Breast epithelium (tissue), 3 donors: ENCODE data around the gene TRPM2.

Experiments
- CTCF ChIP-seq, 3 donors: fragments of 450-650 bp; IDR thresholded peaks; one replicate each; pipeline ENCODE4 v1.5.1; 2016 to 2017; ENCODE audit warnings: antibody characterized with exemption in 3 of 3, mild to moderate bottlenecking in 3 of 3, moderate library complexity in 3 of 3
- POLR2AphosphoS5 ChIP-seq, 3 donors: sonication (generic); formaldehyde crosslinking; IDR thresholded peaks; one replicate each; pipeline ENCODE4 v1.6.1; 2017; ENCODE audit warnings: antibody characterized with exemption in 3 of 3

GRCh38 chr21:44319407-44320065, 33.9 kb upstream of the TRPM2 start:
- TF ChIP-seq POLR2AphosphoS5 (IDR thresholded peaks at IDR 0.05) (no peak), CTCF (IDR thresholded peaks at IDR 0.05) (no peak)
